IPS-18c (cell line): ENCODE results near the gene BEND7.
"Not testable (repeated sequence)": the region's sequence is repeated elsewhere in the genome, so short reads cannot be mapped to it uniquely, and the experiment has no call there.

Source experiments
- H3K4me3 ChIP-seq: 2 replicates; pipeline ENCODE4 v1.7.0; 2013; ENCODE audit warnings: low read depth, mild to moderate bottlenecking, low read length, moderate library complexity; ENCODE audit not compliant: insufficient read depth
- H3K9me3 ChIP-seq: one replicate; pipeline ENCODE4 v1.6.1; 2013; ENCODE audit warnings: mild to moderate bottlenecking, low read length, moderate library complexity; ENCODE audit not compliant: control insufficient read depth, insufficient read depth

Gene BEND7

DNA sequence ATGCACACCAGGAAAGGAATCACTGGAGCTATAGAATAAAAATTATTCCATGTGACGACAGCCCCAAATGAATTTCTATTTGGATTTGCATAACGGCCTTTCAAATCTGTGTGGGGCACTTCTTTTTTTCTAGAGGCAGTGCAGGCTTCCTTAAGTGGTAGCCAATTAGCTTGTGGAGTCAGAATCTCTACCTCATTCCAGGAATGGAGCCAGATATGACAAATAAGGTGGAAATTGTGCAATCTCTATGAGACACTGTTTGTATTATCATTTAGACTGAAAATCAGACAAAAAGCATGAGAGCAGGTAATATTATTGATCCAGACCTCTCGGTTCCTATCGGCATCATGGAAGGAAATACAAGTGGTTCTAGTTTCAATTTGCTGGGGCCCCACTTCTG is 78.7 kb downstream of the BEND7 start:
- Histone ChIP-seq H3K9me3 (no peaks in the 10 kb centered on the region), H3K4me3 (no peak overlapping the region)

DNA sequence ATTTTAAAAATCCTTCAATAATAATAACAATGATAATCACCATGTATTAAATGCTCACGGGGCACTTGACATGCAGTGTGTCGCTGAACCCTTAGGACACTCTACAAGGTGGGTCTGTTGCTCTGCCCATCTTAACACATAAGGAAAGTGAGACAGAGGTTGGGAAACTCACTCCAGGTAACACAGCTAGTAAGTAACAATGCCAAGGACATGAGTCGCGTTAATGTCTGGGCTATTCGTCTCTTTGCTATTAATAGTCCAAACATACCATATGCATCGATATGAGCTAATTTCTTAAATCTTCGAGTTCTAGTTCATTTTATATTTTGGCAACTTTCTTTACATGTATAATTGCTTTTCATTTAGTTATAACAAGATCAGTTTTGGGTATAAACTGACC is 79.5 kb downstream of the BEND7 start:
- H3K9me3 ChIP-seq = no peaks in the 10 kb centered on the region
- no peak overlapping the region for H3K4me3 ChIP-seq

DNA sequence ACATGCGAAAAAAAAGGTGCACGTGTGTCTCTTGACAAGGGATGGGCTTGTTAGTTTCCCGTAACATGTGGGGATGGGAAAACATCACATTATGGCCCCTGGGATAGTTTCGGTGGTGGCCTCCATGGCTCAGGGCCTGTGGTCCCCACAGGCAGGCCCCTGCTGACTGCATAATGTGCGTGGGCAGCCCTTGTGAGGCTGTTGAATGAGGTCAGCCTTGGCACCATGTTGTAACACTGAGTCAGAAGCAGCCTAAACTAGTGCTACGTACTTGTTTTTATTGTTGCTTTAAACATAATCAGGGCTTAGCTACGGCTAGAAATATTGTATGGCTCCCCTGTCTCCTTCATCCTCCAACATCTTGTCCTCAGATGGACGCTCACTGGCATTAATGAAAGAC is 80.6 kb downstream of the BEND7 start:
- Histone ChIP-seq H3K9me3 (no peaks in the 10 kb centered on the region), H3K4me3 (no peak overlapping the region)

DNA sequence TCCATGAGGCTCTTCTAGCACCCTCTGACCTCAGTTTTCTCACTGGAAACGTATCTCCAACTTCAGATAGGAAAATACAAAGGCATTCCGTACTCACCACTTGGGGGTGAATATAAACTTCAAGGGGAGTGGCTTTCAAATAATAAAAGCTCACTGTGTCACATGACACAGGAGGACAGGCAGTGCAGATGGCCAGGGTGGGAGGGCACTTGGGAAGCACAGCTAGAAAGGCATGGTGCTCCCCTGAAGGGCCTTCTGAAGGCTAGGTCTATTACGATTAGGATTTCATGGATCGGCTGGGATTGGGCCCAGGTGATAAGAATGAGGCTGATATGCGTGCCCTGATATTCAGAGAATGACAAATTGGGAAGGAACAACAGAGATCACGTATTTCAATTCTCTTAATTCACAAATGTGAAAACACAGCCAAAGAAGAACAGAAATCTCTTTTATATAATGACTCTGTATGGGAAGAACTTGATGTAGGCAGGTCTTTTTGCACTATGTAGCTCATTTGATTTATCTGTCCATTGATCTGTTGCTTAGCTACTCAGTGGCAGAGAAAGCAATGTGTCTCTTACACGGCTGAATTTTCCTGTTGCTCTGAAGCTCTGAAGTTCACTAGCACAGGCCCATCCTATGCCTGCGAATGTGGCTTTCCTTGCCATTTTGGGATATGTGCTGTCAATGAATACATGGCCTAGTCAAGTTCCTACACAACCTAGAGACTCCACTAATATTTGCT is 83.0 kb downstream of the BEND7 start:
- H3K9me3 ChIP-seq = no peaks in the 10 kb centered on the region

DNA sequence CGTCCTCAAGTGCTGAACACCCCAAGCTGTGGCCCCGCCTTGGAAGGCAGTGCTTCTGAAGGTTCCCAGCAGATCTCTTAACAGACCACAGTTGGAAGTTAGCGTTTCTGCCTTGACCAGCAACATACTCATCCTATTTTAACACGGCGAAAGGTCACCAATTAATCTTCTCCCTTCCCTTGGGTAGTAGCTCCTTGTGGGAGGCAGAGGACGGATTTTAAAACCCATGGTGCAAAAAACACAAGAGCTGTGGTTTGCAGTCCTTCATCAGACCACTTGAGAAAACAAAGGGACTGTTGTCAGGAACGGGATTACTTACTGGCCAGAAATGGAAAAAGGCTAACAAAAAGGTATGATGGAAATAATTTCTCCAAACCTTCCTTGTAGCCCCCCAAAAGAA is 87.3 kb downstream of the BEND7 start:
- Histone ChIP-seq H3K4me3 (no peak overlapping the region), H3K9me3 (no peaks in the 10 kb centered on the region)

More for the DNA sequence above, 83.0 kb downstream of the BEND7 start:
- no peak overlapping the region for H3K4me3 ChIP-seq

DNA sequence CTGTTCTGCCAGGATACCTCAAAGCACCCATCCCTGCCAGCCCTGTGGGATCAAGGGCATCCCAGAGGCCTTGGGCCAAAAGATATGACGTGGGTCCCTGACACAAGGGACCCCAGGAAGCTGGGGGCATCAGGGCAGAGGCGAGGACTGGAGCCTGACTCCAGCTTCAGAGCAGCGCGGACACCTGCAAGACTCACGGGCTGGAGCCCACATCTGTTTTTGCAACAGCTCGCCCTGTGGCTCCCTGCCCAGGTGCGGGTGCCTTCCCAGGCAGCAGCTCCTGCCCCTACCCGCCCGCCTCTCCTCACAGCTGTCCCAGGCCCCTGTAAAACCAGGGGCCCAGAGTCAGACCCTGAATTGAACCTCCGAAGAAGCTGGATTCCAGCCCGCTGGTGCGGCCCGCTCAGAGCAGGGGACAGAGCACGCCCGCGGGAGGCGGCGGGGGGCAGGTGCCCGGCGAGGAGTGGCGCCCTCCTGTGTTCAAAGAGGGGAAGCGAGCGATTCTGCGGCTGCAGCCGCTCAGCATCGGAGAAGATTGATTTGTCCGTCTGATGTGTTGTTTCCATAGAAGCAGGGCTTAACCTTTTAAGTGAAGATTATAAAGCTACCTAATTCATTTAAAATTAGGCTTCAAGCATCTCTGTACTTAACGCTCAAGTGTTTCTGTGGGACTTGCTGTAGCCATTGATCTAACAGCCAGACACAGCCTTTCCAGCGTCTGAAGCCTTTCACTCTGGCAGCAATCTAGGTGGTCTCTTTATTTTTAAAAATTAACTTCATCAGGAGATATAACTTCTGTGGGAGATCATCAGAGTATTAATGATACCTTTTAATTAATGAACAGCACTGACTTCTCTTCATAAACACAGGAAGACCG is 88.4 kb downstream of the BEND7 start:
- Histone ChIP-seq H3K4me3 (peak overlapping the region; percentile 48), H3K9me3 (no peaks in the 10 kb centered on the region)

DNA sequence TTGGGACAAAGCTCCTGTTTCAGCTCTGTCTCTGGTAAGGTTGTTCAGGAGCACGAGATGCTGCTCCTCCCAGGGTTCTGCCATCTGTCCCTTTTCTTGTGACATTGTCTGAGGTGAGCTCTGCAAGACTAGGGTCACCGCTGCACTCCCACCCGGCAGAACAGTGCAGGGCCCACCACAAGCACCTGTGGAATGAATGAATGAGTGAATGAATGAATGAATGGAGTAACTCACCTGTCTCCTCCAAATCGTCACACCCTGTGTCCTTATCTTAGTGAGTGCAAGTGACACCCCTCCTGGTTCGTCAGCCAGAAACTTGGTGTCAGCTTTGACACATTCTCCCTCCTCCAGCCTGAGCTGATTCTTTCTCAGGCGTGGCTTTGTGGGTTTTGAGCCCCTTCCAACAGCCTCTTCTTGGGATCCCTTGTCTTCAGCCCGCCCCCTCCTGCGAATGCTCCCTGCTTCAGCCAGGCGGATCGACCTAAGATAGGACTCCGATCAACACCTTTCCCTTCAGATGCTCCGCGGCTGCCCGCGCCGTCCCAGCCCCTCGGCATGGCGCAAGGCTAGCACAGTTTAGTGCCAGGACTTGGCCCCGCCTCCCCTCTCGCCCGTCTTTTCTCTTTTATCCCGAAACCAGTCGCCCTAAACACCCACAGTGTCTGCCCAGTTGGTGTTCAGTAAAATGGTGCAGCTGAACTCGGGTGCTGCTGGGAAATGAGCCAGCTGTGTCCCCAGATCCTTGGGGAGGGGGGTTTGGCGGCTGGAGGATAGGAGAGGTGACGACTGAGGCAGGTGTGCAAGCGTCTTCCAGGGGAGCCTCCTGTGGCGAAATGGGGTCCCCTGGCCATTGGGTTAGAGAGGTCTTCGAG is 89.3 kb downstream of the BEND7 start:
- Histone ChIP-seq H3K9me3 (no peaks in the 10 kb centered on the region), H3K4me3 (peak overlapping the region; percentile 48)

DNA sequence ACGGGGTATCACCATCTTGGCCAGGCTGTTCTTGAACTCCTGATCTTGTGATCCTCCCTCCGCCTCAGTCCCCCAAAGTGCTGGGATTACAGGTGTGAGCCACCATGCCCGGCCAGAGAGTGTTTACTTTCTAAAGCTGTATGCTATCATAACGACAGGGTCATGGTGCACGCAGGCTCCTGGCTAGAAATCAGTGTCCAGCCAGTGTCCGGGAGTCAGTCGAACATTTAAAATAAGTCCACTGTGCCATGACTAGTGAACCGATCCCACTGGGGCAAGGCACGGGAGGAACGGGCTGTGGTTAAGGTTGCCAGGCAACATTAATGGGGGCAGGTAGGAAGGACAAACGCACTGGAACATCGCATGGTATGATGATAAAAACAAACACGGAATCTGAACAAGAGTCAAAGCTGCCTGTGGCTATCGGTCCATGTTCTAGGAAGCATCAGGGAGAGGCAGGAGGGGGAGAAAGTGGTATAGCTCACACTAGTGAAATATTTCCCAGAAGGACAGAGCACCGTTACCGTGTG is 91.7 kb downstream of the BEND7 start:
- Histone ChIP-seq H3K9me3 (no peaks in the 10 kb centered on the region), H3K4me3 (no peak overlapping the region)

DNA sequence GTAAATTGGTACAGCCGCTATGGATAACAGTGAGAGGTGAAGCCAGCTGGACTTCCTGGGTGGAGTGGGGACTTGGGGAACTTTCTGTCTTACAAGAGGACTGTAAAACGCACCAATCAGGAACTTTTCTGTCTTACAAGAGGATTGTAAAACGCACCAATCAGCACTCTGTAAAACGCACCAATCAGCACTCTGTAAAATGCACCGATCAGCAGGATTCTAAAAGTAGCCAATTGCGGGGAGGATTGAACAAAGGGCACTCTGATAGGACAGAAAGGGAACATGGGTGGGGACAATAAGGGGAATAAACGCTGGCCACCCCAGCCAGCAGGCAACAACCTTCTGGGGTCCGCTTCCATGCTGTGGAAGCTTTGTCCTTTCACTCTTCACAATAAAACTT is 100.9 kb downstream of the BEND7 start:
- H3K4me3 ChIP-seq, H3K9me3 ChIP-seq: not testable (repeated sequence)

DNA sequence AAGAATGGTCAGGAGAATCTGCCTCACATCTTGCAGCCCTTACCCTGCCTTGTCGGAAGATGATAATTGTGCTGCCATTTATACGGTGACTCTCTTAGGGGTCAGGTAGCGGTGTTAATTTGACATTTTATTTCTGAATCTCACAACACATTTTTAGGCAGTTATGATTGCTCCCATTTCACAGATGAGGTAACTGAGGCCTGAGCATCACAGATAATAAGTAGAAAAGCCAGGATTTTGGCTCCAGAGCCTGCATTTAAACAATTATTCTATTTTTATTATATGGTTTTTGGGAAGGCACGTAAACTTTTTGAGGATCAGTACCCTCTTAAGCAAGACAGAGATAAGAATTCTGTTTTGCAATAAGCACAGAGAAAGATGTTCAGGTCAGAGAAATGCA is 103.4 kb downstream of the BEND7 start:
- H3K9me3 ChIP-seq = peaks cover 3% of the 10 kb centered on the region

DNA sequence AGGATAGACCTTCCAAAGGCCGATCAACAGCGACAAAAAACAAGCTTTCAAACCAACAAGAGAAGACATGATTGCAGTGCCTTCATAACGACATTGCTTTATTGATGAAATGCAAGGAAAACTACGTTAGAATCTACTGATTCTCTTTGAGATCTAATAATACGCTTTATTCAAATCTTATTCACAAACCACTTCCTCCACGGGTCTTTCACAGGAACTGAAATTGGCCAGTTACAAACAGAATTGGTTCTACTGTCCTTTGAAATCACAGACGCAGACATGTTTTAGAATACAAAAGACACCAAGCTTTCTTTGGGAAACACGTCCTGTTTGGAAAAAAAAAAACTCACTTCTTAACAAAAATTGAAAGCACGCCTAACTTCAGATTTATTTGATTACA is 106.0 kb downstream of the BEND7 start:
- no peak overlapping the region for H3K4me3 ChIP-seq

More for the DNA sequence above, 103.4 kb downstream of the BEND7 start:
- no peak overlapping the region for H3K4me3 ChIP-seq

DNA sequence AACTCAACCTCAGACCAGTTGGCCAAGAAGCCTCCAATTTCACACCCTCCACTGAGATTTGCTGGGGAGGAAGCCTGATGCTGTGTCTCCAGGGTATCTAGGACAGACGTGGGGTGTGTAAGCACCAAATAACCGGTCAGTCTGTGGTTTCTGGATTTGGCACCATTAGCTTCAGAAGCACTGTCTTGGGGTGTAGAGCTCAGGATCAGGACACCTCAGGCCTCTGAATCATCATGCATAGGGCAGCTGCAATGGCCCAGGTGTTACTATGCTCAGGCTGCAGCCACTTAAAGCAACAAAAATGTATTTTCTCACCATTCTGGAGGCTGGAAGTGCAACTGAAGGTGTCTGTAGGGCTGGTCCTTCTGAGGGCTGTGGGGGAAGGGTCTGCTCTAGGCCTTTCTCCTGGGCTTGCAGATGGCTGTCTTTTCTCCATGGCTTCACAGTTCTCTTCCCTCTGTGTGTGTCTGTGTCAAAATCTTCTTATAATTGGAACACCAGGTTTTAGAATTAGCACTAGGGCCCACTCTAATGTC is 107.4 kb downstream of the BEND7 start:
- Histone ChIP-seq H3K4me3 (no peak overlapping the region), H3K9me3 (peaks cover 5% of the 10 kb centered on the region)

More for the DNA sequence above, 106.0 kb downstream of the BEND7 start:
- H3K9me3 ChIP-seq = peaks cover 3% of the 10 kb centered on the region

DNA sequence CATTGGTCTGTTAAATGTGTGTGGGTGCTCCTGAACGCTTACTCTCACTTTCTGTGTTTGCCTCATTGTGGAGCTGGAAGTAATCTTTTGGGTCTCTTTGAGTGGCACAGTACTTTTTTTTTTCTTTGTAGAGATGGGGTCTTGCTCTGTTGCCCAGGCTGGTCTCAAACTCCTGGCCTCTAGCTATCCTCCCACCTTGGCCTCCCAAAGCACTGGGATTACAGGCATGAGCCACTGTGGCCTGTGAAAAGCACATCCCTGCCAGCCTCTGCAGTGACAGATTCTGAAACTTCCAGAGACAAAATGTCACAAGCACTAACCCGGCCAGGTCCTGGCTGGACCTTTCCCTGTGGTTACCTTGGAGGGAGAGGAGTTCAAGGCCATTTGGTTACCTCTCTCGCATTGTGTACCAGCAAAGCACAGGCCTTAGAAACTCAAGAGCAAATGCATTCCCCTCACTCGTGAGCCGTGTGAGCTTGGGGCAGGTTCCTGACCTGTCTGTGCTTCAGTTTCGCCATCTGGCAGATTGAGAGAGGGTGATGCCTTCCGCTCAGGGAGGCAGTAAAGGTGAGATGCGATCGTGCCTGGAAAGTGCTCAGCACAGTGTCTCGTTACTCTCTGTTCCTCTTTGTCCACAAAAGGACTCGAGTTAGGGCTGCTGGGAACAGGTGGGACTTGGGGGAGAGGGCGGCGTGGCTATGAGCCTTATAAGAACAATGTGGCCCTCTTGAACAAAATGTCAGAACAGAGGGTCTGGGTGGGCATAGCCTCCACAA is 108.1 kb downstream of the BEND7 start:
- H3K9me3 ChIP-seq = peaks cover 5% of the 10 kb centered on the region
- no peak overlapping the region for H3K4me3 ChIP-seq

DNA sequence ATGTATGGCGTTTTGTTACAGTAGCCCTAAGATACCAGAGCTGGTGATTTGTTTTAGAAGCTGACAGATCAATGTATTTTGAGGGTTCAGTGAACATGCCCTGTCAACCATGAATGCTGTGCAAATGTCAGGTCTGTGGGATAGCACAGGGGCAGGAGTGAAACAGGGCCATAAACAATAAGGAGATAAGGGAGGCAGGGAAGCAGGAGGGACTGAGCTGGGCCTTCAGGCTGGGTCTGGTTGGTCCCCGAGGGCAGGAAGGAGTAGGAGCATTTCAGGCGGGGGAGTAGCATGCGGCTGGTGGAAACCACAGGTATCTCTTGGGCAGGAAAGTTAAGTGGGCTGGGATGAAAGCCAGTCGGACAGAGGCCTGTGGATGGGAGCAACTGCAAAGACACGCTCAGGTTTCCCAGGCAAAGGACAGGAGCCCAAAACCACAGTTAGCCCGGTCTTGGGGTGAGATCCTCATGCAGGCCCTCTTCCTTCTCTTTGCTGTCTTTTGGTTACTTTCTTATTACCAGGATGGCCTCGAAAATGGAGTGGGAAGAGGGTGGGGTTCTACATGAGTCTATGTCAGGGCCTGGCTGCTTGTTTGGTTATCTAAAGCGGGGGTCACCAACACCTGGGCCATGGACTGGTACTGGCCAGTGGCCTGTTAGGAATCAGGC is 111.2 kb downstream of the BEND7 start:
- Histone ChIP-seq H3K9me3 (peaks cover 5% of the 10 kb centered on the region), H3K4me3 (no peak overlapping the region)

DNA sequence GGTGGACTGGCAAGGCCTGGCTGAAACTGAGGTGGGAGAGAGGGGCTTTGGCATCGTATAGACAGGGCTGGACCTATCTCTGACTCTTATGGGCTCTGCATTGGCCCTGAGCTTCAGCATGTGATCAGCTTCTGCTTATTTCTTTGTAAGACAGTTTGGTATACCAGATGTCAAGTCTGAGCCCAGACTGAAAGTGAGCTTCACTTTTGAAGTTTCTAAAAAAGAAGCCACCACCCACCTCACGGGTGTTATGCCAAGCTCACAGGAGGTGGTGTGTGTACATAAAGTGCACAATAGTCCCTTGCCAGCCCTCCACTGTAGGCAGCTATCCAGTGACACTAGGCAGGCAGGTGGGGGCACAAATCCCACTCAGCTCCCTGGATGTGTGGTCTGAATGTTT is 112.1 kb downstream of the BEND7 start:
- peaks cover 5% of the 10 kb centered on the region for H3K9me3 ChIP-seq
- no peak overlapping the region for H3K4me3 ChIP-seq

DNA sequence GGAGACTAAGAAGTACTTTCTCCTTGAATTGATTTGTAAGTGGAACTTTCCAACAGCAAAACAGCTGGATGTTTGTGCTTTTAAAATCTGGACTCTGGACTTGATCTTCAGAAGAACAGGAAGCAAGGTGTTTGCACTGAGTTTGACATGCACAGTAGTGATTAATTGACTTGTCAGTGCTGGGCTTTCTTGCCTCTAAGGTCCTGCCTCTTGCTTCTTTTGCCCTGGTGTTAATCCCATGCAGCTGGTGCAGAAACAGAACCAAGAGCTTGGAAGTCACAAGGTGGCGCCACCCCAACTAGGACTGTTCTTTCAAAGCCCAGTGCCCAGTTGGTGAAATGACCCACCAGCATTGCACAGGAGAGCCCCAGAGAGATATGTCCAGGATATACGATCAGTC is 114.0 kb downstream of the BEND7 start:
- H3K4me3 ChIP-seq = no peak overlapping the region
- peaks cover 2% of the 10 kb centered on the region for H3K9me3 ChIP-seq
